HG02623 (cell line): ENCODE results near the gene NRDC.

Experiments
- ATAC-seq: cut with Tn5 transposase; IDR thresholded peaks from one replicate; pipeline ENCODE4 v1.9.1; 2021; ENCODE audit warnings: moderate library complexity; ENCODE audit not compliant: unreplicated experiment

Gene NRDC

GRCh38 chr1:51784997-51785421 is 93.5 kb downstream of the NRDC start:
- no peak for ATAC-seq

GRCh38 chr1:51780927-51781326 is 97.6 kb downstream of the NRDC start:
- ATAC-seq, result no peak

- no peak for ATAC-seq
Observed at GRCh38 chr1:51776408-51776807, 102.1 kb downstream of the NRDC start.

- ATAC-seq, result no peak
Observed at GRCh38 chr1:51768971-51769588, 109.4 kb downstream of the NRDC start.

- no peak for ATAC-seq
Observed at GRCh38 chr1:51761351-51761750, 117.2 kb downstream of the NRDC start.

DNA sequence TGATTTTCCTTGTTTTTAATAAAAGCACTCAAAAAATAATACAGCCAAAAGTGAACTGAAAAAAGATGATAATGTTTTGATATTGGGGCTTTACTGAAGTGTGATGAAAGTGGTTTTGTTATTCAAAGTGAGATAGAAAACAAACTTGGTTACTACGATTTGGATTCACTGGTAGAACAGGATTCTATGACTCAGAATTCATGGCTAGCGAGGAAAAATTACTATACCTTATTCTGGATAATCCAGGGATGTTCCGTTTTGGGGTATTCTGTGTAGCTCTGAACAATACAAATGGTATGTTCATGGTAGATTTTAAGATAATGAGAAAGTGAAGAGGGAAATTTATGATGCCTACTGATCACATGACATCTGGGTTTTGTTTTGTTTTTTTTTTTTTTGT is 117.7 kb downstream of the NRDC start:
- ATAC-seq, result no peak

GRCh38 chr1:51758310-51758709 is 120.2 kb downstream of the NRDC start:
- no peak for ATAC-seq

DNA sequence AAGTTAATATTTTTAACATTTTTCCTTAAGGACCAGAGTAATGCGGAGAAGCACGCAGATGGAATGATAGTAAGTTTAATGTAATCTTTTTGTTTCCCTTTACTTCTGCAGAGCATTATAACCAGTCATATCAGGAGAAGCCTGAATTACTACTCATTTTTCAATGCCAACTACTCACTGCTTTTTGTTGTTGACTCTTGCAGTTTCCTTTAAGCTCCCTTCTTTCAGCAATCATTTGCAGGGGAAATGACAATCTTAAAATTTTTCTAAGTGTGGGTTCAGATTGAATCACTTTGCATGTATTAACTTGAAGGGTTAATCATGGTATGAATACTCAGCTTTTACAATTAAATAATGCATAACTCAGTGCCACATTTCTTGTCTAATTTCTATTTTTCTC is 122.2 kb downstream of the NRDC start:
- no peak for ATAC-seq

GRCh38 chr1:51755437-51755836 is 123.1 kb downstream of the NRDC start:
- no peak for ATAC-seq

DNA sequence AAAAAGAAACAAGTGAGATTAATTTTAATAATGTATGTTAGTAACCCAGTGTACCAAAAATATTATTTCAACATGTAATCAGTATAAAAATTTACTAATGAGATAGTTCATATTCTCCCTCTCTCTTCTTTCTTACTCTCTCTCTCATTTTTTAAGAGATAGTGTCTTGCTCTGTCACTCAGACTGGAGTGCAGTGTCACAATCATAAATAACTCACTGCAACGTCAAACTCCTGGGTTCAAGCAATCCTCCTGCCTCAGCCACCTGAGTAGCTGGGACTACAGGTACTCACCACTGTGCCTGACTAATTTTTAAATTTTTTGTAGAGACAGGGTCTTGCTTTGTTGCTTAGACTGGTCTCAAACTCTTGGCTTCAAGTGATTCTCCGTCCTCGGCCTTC is 123.9 kb downstream of the NRDC start:
- no peak for ATAC-seq

DNA sequence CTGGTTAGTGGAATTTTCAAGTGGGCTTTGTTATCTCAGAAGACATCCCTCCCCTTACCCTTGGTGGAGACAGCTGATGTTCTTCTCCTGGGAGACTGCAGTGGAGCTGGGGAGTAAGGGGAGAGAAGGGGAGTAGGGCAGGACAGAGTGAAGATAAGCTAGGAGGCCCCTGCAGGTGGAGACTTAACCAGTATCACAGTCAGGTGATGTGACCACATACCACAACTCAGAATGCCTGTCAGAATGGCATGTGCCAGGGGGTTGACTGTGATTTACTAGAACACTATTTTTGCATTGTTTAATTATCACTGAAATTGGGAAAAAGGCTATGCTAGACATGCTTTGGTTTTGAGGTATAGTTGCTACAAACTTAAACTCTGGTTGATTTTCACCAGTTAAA is 124.6 kb downstream of the NRDC start:
- ATAC-seq, result no peak

DNA sequence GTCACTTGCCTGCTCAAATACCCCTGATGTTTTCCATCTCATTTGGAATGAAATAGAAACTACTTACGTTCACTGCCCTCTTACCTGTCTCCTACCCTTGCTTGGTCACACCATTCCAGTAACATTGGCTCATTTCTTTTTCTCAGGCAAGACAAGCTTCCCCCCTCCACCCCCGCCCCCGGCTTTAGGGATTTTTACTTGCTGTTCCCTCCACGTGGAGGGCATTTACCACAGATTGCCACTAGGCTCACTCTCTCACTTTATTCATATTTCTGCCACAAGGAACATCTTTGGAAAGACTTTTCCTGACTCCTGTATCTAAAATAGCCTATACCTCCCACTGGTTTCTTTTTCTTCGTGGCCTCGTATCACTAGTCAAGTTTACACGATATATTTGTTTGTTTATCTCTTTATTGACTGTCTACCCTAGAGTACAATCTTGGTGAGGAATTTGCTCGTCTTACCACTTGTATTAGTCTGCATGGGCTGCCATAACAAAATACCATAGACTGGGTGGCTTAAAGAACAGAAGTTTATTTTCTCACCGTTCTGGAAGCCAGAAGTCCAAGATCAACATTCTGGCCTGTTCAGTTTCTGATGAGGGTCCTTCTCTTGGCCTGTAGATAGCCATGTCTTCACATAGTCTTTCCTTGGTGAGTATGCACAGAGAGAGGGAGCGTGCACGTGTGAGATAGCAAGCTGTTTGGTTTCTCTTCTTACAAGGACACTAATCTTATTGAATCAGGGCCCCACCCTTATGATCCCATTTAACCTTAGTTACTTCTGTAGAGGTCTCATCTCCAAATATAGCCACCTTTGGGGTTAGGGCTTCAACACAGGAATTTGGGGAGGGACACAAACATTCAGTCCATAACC is 126.2 kb downstream of the NRDC start:
- ATAC-seq, result no peak

- no peak for ATAC-seq
Observed at GRCh38 chr1:51750729-51751128, 127.8 kb downstream of the NRDC start.

GRCh38 chr1:51750218-51750617 is 128.3 kb downstream of the NRDC start:
- no peak for ATAC-seq

GRCh38 chr1:51749151-51749550 is 129.4 kb downstream of the NRDC start:
- no peak for ATAC-seq

DNA sequence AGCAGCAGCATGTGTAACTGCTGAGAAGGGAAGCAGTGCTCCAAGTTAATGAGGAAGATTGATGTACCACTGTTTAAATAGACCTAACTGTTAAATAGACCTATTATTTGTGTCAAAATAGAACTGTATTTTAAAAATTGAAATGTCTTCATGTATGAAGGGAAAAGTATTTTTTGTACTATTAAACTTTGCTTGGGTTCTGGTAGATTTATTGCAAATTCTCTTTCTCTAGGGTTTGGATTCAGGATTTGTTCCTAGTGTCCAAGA is 133.3 kb downstream of the NRDC start:
- ATAC-seq, result no peak

DNA sequence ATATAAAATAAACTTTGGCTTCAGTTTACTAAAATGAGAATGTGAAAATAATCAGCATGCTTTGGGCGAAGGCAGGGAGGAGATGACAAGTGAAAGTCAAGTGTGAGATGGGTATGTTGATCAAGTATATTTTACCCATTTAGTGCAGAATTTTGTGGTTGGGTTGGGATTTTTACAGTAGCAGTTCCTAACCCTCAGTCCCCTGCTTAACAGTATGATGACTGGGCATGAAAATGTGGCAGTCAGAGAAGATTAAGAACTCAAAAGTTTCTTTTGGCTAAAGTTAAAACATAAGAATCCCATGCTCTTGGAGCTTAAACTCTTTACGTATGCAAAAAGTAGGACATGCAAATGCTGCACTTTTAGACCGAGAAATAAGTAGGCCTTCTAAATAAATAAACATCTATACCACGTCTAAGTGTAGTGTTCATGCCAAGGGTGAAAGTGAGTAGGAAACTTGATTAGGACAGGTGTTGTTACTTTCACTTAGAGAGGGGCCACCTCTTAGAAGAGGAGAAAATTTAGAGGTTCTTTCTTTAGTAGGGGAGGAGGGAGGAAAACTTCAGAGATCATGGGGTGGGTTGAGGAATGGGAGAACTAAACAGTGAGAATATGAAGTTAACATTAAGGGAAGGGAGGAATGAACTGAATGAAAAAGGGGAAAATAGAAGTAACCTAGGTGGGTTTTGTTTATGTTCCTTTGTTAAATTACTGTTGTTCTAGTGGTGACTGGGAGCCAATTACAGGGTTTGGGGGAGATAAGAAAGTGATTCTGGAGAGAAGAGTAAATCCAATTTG is 133.8 kb downstream of the NRDC start:
- ATAC-seq, result no peak

- no peak for ATAC-seq
Observed at GRCh38 chr1:51741121-51741681, 137.3 kb downstream of the NRDC start.

DNA sequence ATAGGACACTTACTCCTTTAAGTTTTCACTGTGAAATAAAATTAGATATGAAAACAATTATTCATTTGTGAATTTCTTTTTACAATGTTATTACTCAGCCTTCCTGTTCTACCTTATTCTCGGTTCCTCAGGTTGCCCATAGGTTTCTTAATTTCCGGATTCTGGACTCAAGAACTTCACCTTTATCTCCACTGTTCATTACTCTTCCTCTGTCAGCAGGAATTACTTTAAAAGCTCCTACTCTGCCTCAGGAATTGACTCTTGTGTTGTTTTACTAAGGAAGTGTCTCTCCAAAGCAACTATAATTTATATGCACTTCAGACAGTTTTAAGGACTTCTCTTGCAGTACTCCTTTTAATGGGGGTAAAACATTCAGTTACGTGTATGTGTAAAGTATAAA is 137.9 kb downstream of the NRDC start:
- ATAC-seq, result no peak
